Measurements from ENCODE around the gene GPBP1L1. TPM values are rescaled to one million over a fixed set of nuclear protein-coding genes. Genes with fewer than 3 reads are reported as not detected.

The GPBP1L1 gene
- total and polyA plus RNA-seq, 9 of the 15 experiments (the other 6 are each of a cell fraction or from before 2014, with no cell fraction given), result 86.0 to 216 (median 138) TPM

GRCh38 chr1:45583666-45584350 is 102.5 kb downstream of the GPBP1L1 start, which contains the start of gene NASP (continued):
- TF ChIP-seq CREB3L1 (IDR thresholded peaks at IDR 0.05; ENCODE audit: borderline replicate concordance, low read depth) (no peak; the same call in 1 of the 2 replicates), THRB (CRISPR knock-in tag; conservative IDR thresholded peaks at IDR 0.05) (peak; percentile 18; the same call in 1 of the 2 replicates), TRIM28 (IDR thresholded peaks at IDR 0.05) (0 out of 2 replicates have a peak, but pooled peaks have one; percentile 12), CEBPZ (IDR thresholded peaks at IDR 0.05; ENCODE audit: borderline replicate concordance, low read depth, low read length) (no peak), ARNT (IDR thresholded peaks at IDR 0.05) (peak; percentile 48 to 73; a peak in 2 of 4 replicates), IFI16 (CRISPR knock-in tag; IDR thresholded peaks at IDR 0.05) (no peak), UBTF (IDR thresholded peaks at IDR 0.05; ENCODE audit: borderline replicate concordance in 1 of 2, low read depth in 2 of 2, low read length in 2 of 2) (no peak; a peak in 1 of 4 replicates), ZNF512 (tag; IDR thresholded peaks at IDR 0.05) (no peak), ZNF551 (CRISPR knock-in tag; IDR thresholded peaks at IDR 0.05) (no peak), ZBTB7A (IDR thresholded peaks at IDR 0.05; ENCODE audit: borderline replicate concordance, control insufficient read depth, low read depth, low read length) (peak; percentile 83; the same call in 1 of the 2 replicates), ATF4 (CRISPR knock-in tag; IDR thresholded peaks at IDR 0.05) (no peak), TOE1 (IDR thresholded peaks at IDR 0.05; ENCODE audit: borderline replicate concordance) (peak; percentile 93), TOE1 (CRISPR knock-in tag; IDR thresholded peaks at IDR 0.05; ENCODE audit: borderline replicate concordance, low read depth) (0 out of 2 replicates have a peak, but pooled peaks have one; percentile 21)

Data from K562 (cell line).